ENCODE data around the gene BANK1.

The BANK1 gene

GRCh38 chr4:102057122-102057521, 266.6 kb downstream of the BANK1 start:
- no peak overlapping the region for H3K9ac ChIP-seq (ENCODE audit: low read depth, low read length)
- DNase-seq (no peak), ATAC-seq (ENCODE audit: insufficient read depth, low read depth) (no peak)
- no peak overlapping the region for H3K4me3 ChIP-seq (ENCODE audit: low read depth in 1 of 2, low read length in 2 of 2)
- H3K79me2 ChIP-seq (ENCODE audit: insufficient read depth, low read length) = no peaks in the 10 kb centered on the region
- no peaks in the 10 kb centered on the region for H3K36me3 ChIP-seq (ENCODE audit: insufficient read depth, low read length)
- no peaks in the 10 kb centered on the region for H3K4me1 ChIP-seq (ENCODE audit: insufficient read depth, low read length)
- no peak overlapping the region for H3K27ac ChIP-seq (ENCODE audit: low read length)
- no peak for TF ChIP-seq EZH2 (IDR thresholded peaks at IDR 0.05; ENCODE audit: borderline replicate concordance, low read depth, low read length, severe bottlenecking)
- no peak for TF ChIP-seq CTCF (IDR thresholded peaks at IDR 0.05; ENCODE audit: borderline replicate concordance, extremely low read depth, low read length, poor library complexity, severe bottlenecking)
- no peaks in the 10 kb centered on the region for H4K20me1 ChIP-seq (ENCODE audit: insufficient read depth, low read length)
- H3K9me3 ChIP-seq (ENCODE audit: insufficient read depth, low read length, severe bottlenecking) = no peaks in the 10 kb centered on the region
- H3K4me2 ChIP-seq (ENCODE audit: insufficient read depth, low read length) = no peak overlapping the region
- no peaks in the 10 kb centered on the region for H3K27me3 ChIP-seq (ENCODE audit: insufficient read depth, low read length, poor library complexity)
- H2AFZ ChIP-seq (ENCODE audit: low read depth, low read length) = no peak overlapping the region

- TF ChIP-seq CTCF (IDR thresholded peaks at IDR 0.05; ENCODE audit: borderline replicate concordance, extremely low read depth, low read length, poor library complexity, severe bottlenecking) (no peak), EZH2 (IDR thresholded peaks at IDR 0.05; ENCODE audit: borderline replicate concordance, low read depth, low read length, severe bottlenecking) (no peak)
- Histone ChIP-seq H3K27ac (ENCODE audit: low read length) (no peak overlapping the region), H3K4me2 (ENCODE audit: insufficient read depth, low read length) (no peak overlapping the region), H2AFZ (ENCODE audit: low read depth, low read length) (no peak overlapping the region), H3K9me3 (ENCODE audit: insufficient read depth, low read length, severe bottlenecking) (no peaks in the 10 kb centered on the region), H3K27me3 (ENCODE audit: insufficient read depth, low read length, poor library complexity) (no peaks in the 10 kb centered on the region), H4K20me1 (ENCODE audit: insufficient read depth, low read length) (no peaks in the 10 kb centered on the region), H3K36me3 (ENCODE audit: insufficient read depth, low read length) (no peaks in the 10 kb centered on the region), H3K79me2 (ENCODE audit: insufficient read depth, low read length) (no peaks in the 10 kb centered on the region), H3K4me3 (ENCODE audit: low read depth in 1 of 2, low read length in 2 of 2) (no peak overlapping the region), H3K9ac (ENCODE audit: low read depth, low read length) (no peak overlapping the region), H3K4me1 (ENCODE audit: insufficient read depth, low read length) (no peaks in the 10 kb centered on the region)
- ATAC-seq (ENCODE audit: insufficient read depth, low read depth) (peak; percentile 81), DNase-seq (peak; percentile 15)
Measured at GRCh38 chr4:102061133-102061532, 270.6 kb downstream of the BANK1 start.

GRCh38 chr4:102064747-102065442, 274.4 kb downstream of the BANK1 start:
- H3K9me3 ChIP-seq (ENCODE audit: insufficient read depth, low read length, severe bottlenecking) = no peaks in the 10 kb centered on the region
- DNase-seq = no peak
- no peak overlapping the region for H3K9ac ChIP-seq (ENCODE audit: low read depth, low read length)
- no peaks in the 10 kb centered on the region for H3K4me1 ChIP-seq (ENCODE audit: insufficient read depth, low read length)
- ATAC-seq (ENCODE audit: insufficient read depth, low read depth) = peak; percentile 78
- H3K4me3 ChIP-seq (ENCODE audit: low read depth in 1 of 2, low read length in 2 of 2) = no peak overlapping the region
- no peaks in the 10 kb centered on the region for H3K36me3 ChIP-seq (ENCODE audit: insufficient read depth, low read length)
- H2AFZ ChIP-seq (ENCODE audit: low read depth, low read length) = no peak overlapping the region
- no peaks in the 10 kb centered on the region for H3K27me3 ChIP-seq (ENCODE audit: insufficient read depth, low read length, poor library complexity)
- no peak overlapping the region for H3K27ac ChIP-seq (ENCODE audit: low read length)
- no peak for TF ChIP-seq CTCF (IDR thresholded peaks at IDR 0.05; ENCODE audit: borderline replicate concordance, extremely low read depth, low read length, poor library complexity, severe bottlenecking)
- TF ChIP-seq EZH2 (IDR thresholded peaks at IDR 0.05; ENCODE audit: borderline replicate concordance, low read depth, low read length, severe bottlenecking) = no peak
- no peaks in the 10 kb centered on the region for H4K20me1 ChIP-seq (ENCODE audit: insufficient read depth, low read length)
- no peak overlapping the region for H3K4me2 ChIP-seq (ENCODE audit: insufficient read depth, low read length)
- no peaks in the 10 kb centered on the region for H3K79me2 ChIP-seq (ENCODE audit: insufficient read depth, low read length)
